ENCODE data around the gene HSPB1.

GRCh38 chr7:76326646-76327233 lies 24.3 kb downstream of the HSPB1 start:
- TF ChIP-seq POLR2A (IDR thresholded peaks at IDR 0.05), result no peak
- no peak for TF ChIP-seq CTCF (IDR thresholded peaks at IDR 0.05)
